Measurements from ENCODE around the gene CIRBP. TPM values are rescaled to one million over a fixed set of nuclear protein-coding genes. Genes with fewer than 3 reads are reported as not detected.

The CIRBP gene
- polyA plus RNA-seq, 1 of the 3 experiments (the other 2 are of a cell fraction): 762 TPM

GRCh38 chr19:1239420-1239795 is 29.7 kb upstream of the CIRBP start:
- ChIA-PET CTCF (interaction anchor here (1.1 to 9.7 kb wide), 8 partner anchors 18 to 126 kb away, joined by 3 to 594 read pairs (median 12); partner anchors contain the start of gene CIRBP), POLR2A (interaction anchor here (4.3 kb wide), 1 partner anchor 30 kb away, joined by 49 read pairs; the partner anchor contains the start of gene CIRBP)
- Histone ChIP-seq H4K20me1 (ENCODE audit: insufficient read depth) (peaks cover 18% of the 10 kb centered on the region; the same call in 1 of the 2 replicates), H3K4me1 (ENCODE audit: control insufficient read depth in 1 of 2, insufficient read depth in 2 of 2, low read depth in 1 of 2, low read length in 1 of 2) (peaks cover 18 to 41% of the 10 kb centered on the region in 2 experiments; a peak in 2 of 4 replicates), H3K27ac (ENCODE audit: low read depth in 2 of 2, low read length in 1 of 2) (peak overlapping the region; percentile 65 to 86; a peak in 3 of 4 replicates), H3K4me3 (ENCODE audit: low read depth in 2 of 2, low read length in 1 of 2) (peak overlapping the region in 1 of 2 experiments; percentile 47; a peak in 3 of 4 replicates), H3K27me3 (ENCODE audit: insufficient read depth) (no peaks in the 10 kb centered on the region), H3K9ac (0 out of 2 replicates have a peak overlapping the region, but pooled peaks have one; percentile 56), H3F3A (replicated peaks; ENCODE audit: insufficient read depth) (peaks cover 32% of the 10 kb centered on the region), H3K36me3 (replicated peaks in 1 of 2; ENCODE audit: control insufficient read depth in 1 of 2, insufficient read depth in 2 of 2, low read length in 1 of 2) (peaks cover 0 to 11% of the 10 kb centered on the region in 2 experiments), H2AFZ (ENCODE audit: low read depth) (no peak overlapping the region), H3K79me2 (ENCODE audit: insufficient read depth) (peaks cover 43% of the 10 kb centered on the region), H3K9me2 (no peaks in the 10 kb centered on the region), H3K9me3 (no peaks in the 10 kb centered on the region), H3K4me2 (peak overlapping the region; percentile 85)
- DNase-seq: no peak
- TF ChIP-seq GATA2 (CRISPR knock-in tag; IDR thresholded peaks at IDR 0.05) (no peak), ZBTB33 (IDR thresholded peaks at IDR 0.05; ENCODE audit: borderline replicate concordance, low read depth) (no peak), EP300 (IDR thresholded peaks at IDR 0.05; ENCODE audit: borderline replicate concordance in 1 of 2, low read depth in 1 of 2, low read length in 1 of 2) (no peak)
- WGBS (ENCODE audit: low lambda C conversion rate): 93% methylated on average over 11 of the region's 11 CpGs

GRCh38 chr19:1239796-1240737 is 29.1 kb upstream of the CIRBP start:
- Histone ChIP-seq H3K9me2 (no peaks in the 10 kb centered on the region), H3K4me1 (ENCODE audit: control insufficient read depth in 1 of 2, insufficient read depth in 2 of 2, low read depth in 1 of 2, low read length in 1 of 2) (peaks cover 22 to 47% of the 10 kb centered on the region in 2 experiments; a peak in 3 of 4 replicates), H4K20me1 (ENCODE audit: insufficient read depth) (peaks cover 18% of the 10 kb centered on the region; the same call in 1 of the 2 replicates), H3K4me3 (ENCODE audit: low read depth in 2 of 2, low read length in 1 of 2) (peak overlapping the region; percentile 47 to 53), H3F3A (replicated peaks; ENCODE audit: insufficient read depth) (peaks cover 38% of the 10 kb centered on the region), H3K9me3 (no peaks in the 10 kb centered on the region), H2AFZ (ENCODE audit: low read depth) (peak overlapping the region; percentile 63; the same call in 1 of the 2 replicates), H3K27ac (ENCODE audit: low read depth in 2 of 2, low read length in 1 of 2) (peak overlapping the region; percentile 65 to 86; a peak in 3 of 4 replicates), H3K27me3 (ENCODE audit: insufficient read depth) (no peaks in the 10 kb centered on the region), H3K9ac (peak overlapping the region; percentile 56; the same call in 1 of the 2 replicates), H3K36me3 (replicated peaks in 1 of 2; ENCODE audit: control insufficient read depth in 1 of 2, insufficient read depth in 2 of 2, low read length in 1 of 2) (peaks cover 0 to 4% of the 10 kb centered on the region in 2 experiments), H3K79me2 (ENCODE audit: insufficient read depth) (peaks cover 43% of the 10 kb centered on the region), H3K4me2 (peak overlapping the region; percentile 99)
- WGBS (ENCODE audit: low lambda C conversion rate): 23% methylated on average over 18 of the region's 84 CpGs
- ChIA-PET CTCF (interaction anchor here (0.8 to 9.7 kb wide), 23 partner anchors 12 to 319 kb away, joined by 3 to 594 read pairs (median 4); partner anchors contain the start of gene CIRBP), POLR2A (interaction anchor here (4.3 kb wide), 1 partner anchor 29 kb away, joined by 49 read pairs; the partner anchor contains the start of gene CIRBP)
- DNase-seq: peak; percentile 98
- no peak for TF ChIP-seq REST (IDR thresholded peaks at IDR 0.05; ENCODE audit: low read depth, low read length)
- no peak for TF ChIP-seq EP300 (IDR thresholded peaks at IDR 0.05; ENCODE audit: borderline replicate concordance in 1 of 2, low read depth in 1 of 2, low read length in 1 of 2)
- TF ChIP-seq MXI1 (IDR thresholded peaks at IDR 0.05; ENCODE audit: low read depth, low read length): peak; percentile 25; the same call in 1 of the 2 replicates
- no peak for TF ChIP-seq ZBTB33 (IDR thresholded peaks at IDR 0.05; ENCODE audit: borderline replicate concordance, low read depth)
- no peak for TF ChIP-seq NFIC (IDR thresholded peaks at IDR 0.05; ENCODE audit: borderline replicate concordance)
- no peak for TF ChIP-seq USF1 (IDR thresholded peaks at IDR 0.05; ENCODE audit: borderline replicate concordance, low read depth)
- TF ChIP-seq FOXM1 (IDR thresholded peaks at IDR 0.05; ENCODE audit: low read depth): no peak
- TF ChIP-seq RCOR1 (IDR thresholded peaks at IDR 0.05; ENCODE audit: low read length): 0 out of 2 replicates have a peak, but pooled peaks have one; percentile 7
- no peak for TF ChIP-seq RXRA (IDR thresholded peaks at IDR 0.05; ENCODE audit: borderline replicate concordance, low read depth)
- peak; percentile 85 for TF ChIP-seq RAD21 (IDR thresholded peaks at IDR 0.05; ENCODE audit: low read length)
- TF ChIP-seq GATA2 (CRISPR knock-in tag; IDR thresholded peaks at IDR 0.05): no peak
- no peak for TF ChIP-seq ELF1 (IDR thresholded peaks at IDR 0.05)
- TF ChIP-seq NRF1 (IDR thresholded peaks at IDR 0.05; ENCODE audit: low read depth, low read length): peak; percentile 95
